PC-3 (cell line): ENCODE results near the gene MRTFA.

ENCODE experiments used
- EZH2 ChIP-seq: fragments of 300-600 bp; sonication (generic); IDR thresholded peaks from one replicate; pipeline ENCODE4 v1.6.1; 2017; ENCODE audit warnings: antibody characterized with exemption, mild to moderate bottlenecking, low read length; ENCODE audit not compliant: unreplicated experiment
- TF ChIP-seq, protein P1 (sequence below): fragments of 300-600 bp; sonication (generic); conservative IDR thresholded peaks from 2 replicates; pipeline ENCODE4 v1.5.1; 2017; ENCODE audit warnings: antibody characterized with exemption, low read depth, mild to moderate bottlenecking, low read length

DNA sequence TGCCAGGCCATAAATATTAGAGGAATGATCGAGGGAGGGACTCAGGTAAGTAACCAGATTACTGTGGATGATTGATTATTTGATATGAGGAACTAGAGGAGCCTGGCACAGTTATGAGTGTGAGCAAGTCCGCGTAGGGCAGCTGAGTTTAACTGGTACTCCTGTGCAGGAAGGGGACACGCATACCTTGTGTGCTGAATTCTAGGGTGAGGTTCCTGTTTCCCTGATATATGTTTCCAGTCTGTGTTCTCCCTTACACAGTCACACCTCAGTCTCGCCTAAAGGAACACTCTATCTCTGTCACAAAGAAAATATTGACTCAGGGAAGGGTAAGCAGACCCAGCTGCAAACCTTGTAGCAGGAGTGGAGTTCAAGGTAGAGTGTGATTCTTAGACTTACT lies 248.8 kb downstream of the MRTFA start:
- TF ChIP-seq, protein P1, sequence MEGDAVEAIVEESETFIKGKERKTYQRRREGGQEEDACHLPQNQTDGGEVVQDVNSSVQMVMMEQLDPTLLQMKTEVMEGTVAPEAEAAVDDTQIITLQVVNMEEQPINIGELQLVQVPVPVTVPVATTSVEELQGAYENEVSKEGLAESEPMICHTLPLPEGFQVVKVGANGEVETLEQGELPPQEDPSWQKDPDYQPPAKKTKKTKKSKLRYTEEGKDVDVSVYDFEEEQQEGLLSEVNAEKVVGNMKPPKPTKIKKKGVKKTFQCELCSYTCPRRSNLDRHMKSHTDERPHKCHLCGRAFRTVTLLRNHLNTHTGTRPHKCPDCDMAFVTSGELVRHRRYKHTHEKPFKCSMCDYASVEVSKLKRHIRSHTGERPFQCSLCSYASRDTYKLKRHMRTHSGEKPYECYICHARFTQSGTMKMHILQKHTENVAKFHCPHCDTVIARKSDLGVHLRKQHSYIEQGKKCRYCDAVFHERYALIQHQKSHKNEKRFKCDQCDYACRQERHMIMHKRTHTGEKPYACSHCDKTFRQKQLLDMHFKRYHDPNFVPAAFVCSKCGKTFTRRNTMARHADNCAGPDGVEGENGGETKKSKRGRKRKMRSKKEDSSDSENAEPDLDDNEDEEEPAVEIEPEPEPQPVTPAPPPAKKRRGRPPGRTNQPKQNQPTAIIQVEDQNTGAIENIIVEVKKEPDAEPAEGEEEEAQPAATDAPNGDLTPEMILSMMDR = no peak
- TF ChIP-seq EZH2 = no peak
